NK-92 treated with Interleukin-12 subunit alpha and Interleukin-12 subunit beta, amount 100 ng/mL, for 24 hours (cell line): ENCODE results near the gene ICE2.
"Not testable (repeated sequence)": the region's sequence is repeated elsewhere in the genome, so short reads cannot be mapped to it uniquely, and the experiment has no call there.

Source experiments
- DNase-seq: peaks from one replicate; lab custom pipeline; 2025; lab: John Stamatoyannopoulos, UW

Gene ICE2

DNA sequence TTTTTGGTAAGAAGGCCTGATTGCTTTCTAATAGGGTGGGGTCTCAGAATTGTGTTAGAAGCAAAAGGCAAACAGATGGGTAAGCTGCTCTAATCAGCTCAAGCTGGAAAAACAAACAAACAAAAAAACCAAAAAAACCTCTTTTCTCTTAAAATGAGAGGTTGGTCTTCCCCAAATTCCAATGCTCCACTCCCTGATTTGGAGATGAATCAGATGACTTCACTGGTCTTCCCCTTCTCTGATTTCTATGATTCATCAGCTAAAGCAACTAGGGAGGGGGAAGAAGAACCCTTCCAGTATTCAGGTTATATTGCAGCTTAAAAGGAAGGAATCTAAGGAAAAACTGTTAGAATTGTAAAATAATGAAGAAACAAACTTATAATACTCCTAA, 71.5 kb downstream of the ICE2 start:
- DNase-seq, result no peak

DNA sequence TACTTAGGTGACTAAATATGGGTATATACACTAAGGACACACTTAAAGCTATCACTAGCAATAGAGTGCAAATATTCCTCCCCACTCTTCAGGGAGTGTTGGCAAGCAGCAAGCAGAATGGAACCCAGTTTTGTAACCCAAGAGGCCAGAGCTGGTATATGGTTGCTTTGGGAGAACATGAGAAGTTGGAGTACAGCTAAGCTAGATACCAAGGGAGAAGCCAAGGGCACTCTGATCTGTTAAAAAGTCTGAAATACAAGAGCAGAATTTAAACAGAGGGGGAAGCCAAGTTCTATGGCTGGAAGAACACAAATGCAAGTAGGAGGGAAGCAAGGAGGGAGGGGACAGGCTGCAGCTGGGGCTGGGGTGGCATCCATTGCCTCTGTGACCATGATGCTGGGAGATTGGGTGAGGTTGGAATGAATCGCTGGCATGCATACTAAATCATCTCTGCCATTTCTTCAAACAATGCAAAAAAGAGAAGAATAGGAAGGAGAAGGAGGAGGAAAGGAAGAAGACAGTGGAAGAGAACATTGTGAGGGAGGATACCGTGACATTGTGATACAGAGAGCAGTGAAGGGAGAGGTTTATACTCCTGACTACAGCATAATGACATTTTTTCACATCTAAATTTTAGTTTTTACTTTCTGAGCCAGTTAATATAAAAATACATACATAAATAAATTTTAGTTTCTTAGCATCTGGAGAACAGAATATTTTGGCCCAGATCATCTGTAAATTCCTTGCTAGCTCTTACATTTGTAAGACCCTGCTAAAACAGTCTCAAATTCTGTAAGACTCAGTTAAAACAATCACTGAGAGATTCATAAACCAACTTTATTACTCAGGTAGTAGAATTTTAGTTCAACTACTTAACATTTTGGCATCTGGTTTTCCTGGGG, 72.2 kb downstream of the ICE2 start:
- DNase-seq, result no peak

DNA sequence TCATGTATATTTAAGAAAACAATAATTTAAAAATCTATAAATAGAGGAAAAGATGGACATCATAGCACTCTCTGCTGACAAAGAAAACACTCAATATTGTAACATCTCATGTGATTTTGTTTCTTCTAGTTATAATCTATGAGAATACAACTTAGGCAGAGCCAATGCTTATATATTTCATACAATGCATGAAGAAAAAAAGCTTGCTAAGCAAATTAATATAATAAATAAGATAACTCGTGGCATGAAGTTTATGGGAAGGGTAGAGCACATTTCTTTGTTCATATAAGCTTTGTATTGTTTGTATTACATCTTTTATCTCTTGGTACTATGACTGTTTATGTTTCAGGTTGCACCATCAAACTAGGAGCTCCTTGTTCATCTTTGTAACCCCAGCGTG, 73.5 kb downstream of the ICE2 start:
- no peak for DNase-seq

DNA sequence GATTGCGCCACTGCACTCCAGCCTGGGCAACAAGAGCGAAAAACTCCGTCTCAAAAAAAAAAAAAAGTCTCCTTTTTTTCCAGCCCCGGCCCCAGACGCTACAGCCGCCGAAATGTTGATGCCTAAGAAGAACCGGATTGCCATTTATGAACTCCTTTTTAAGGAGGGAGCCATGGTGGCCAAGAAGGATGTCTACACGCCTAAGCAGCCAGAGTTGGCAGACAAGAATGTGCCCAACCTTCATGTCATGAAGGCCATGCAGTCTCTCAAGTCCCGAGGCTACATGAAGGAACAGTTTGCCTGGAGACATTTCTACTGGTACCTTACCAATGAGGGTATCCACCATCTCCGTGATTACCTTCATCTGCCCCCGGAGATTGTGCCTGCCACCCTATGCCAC, 74.6 kb downstream of the ICE2 start:
- DNase-seq, result not testable (repeated sequence)

DNA sequence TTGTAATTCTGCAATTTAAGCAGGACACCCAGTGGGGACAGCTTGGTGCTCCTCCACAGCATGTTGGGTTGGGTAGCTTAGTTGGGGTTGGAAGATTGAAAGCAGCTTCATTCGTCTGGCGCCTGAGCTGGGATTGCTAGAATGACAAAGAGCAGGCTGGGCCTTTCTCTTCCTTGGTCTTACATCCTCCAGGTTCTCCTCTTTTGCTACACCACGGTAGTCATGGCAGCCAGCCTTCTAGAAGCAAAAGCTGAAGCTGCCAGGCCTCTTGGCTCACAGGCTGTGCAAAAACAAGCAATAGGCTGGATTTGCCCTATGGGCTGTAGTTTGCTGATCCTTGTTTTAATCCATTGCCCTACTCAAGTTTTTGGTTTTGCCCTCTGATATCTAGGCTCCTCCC, 78.0 kb downstream of the ICE2 start:
- DNase-seq, result no peak

DNA sequence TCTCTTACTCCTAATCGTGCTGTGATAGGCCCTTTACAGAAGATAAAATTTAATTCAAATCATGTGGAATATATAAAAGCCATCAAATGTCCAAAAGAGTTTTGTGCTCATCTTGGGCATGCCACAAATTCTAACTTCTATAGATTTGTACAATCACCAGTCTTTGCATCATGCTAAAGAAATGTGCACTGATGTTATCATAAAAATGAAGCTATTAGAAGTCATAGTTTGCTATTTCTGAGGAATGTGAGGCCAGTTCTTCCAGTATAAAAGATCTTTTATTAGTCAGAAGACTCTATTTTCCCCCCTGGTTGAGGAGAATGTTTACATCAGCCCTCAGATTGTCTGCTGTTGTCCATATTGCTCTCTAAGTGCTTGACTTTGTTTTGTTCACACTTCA, 79.0 kb downstream of the ICE2 start:
- no peak for DNase-seq

DNA sequence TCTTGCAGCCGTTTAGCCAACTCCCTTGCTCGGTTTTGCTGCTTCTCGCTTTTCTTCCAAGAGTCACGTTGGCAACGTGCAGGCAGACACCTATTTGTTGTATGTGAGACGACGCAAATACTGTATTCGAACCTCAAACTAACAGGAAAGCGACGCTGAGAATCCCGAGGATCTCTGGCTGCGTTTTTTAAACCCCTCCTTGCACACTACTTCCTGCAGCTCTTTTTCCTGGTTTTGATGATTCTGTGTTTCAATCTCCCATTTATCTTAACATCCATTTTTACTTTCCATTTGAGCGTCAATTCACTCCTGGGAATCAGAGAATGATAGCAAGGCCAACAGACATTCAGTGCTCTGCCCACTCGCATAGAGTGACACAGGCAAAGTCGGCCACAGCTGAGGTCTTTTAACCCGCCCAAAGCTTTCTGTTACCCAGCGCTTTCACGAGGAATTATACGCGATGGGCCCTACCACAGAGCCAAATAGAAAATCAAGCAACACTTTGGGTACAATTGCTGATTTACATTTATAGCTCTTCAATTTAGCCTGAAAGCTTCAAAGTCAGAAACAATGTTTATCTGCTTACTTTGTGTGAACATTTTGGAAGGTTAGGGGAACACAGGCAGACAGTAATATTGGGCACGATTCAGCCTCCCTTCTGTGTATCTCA, 79.6 kb downstream of the ICE2 start:
- DNase-seq, result no peak

DNA sequence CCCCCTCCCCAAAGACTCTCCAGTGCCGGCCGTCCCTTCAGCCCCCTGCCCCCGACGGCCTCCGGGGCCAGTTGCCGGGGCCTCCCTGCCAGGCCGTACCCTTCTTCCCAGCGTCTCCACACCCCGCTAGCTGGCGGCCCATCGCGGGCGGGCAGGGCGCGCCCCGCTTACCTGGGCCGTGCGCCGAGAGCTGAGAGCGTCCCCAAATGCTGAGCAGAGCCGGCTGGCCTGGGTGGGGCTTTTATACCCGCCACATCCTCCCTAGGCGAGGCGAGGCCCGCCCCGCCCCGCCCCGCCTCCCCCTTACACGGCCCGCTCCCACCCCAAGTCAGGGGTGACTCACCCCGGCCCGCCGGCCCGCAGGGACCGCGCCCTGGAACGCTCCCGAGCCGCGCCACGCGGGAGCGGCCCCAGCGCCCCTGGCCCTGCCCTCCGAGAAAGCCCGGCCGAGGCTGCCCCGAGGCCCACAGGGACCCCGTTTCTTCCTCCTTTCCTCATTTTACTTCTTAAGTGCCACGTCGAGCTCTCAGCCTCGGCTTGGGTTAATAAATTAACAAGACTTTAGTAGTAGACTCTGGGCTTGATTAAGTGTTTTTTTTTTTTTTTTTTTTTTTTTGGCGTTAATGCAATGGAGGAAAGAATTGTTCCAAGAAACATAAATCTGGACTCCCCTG, 81.0 kb downstream of the ICE2 start, which contains the start of gene ANXA2:
Gene ANXA2 (minus strand): TSS at position 215 of the 674 bp plus-strand sequence. CDS start 11,911 bp downstream, outside the sequence.
- DNase-seq, result peak; percentile 85

DNA sequence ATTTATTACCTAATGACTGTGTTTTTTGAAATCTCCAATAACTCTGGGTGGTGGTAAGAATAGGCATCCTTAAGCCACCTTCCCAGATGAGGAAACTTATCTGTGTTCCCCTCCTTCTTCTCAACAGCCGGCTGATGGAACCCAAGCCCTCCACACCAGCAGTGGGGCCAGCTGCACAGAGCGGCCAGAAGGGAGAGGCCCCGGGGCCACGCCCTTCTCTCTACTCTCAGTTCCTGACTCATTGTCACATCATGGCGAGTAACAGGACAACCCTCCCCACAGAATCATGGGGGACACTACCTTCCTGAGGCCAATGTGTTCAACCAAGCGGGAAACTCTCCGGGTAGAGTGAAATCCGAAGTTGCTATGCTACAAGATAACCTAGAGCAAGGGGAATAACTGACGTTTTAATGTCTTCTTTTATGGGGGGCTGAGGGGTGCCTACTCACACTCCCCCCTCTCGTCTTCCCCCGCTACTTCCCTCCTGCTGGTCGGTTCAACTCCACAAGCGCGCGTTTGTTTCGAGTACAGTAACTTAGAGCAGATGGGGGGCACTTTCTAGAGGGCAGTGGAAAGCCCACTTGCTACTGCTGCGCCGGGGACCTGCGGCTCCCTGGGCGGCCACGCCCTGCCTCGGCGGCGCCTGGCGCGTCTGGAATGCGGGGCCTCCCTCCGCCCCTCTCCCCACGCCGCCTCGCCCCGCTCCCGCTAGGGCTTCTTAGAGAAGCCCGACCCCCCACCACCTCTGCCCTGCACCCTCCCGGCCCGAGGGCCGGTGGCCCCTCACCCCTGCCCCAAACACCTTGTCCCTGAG, 81.8 kb downstream of the ICE2 start:
- peak; percentile 52 for DNase-seq

DNA sequence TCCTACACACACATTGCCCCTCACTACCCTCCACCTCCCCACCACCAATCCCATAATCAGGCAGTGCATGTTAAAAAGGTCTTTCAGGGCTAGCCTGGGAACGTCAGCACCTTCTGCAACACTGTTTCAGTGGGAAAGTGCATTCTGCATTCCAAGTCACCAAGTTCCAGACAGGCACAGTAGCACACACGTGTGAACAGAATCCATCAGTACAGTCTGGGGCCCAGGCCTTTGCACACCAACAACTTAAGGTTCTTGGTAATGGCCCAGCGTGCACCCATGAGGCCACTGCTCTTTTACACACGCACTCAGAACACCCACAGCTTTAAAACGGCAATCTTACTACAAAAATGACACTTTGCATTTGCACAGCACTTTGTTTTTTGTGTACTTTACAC, 82.4 kb downstream of the ICE2 start:
- DNase-seq, result no peak

DNA sequence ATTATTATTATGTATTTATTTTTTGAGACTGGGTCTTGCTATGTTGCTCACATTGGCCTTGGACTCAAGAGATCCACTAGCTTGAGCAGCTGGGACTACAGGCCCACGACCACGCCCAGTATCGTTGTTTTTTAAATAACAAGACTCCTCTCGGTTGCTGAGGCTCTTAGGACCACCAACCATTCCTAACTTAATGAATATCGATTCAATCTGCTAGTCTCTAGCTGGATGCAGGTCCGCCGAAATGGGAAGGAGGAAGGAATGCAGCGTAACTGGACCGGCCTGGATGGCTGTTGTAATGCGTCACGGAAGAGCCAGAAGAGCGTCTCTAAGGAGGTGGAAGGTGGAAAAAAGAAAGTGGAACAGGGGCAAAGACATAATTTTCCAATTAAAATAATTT, 82.8 kb downstream of the ICE2 start:
- no peak for DNase-seq

DNA sequence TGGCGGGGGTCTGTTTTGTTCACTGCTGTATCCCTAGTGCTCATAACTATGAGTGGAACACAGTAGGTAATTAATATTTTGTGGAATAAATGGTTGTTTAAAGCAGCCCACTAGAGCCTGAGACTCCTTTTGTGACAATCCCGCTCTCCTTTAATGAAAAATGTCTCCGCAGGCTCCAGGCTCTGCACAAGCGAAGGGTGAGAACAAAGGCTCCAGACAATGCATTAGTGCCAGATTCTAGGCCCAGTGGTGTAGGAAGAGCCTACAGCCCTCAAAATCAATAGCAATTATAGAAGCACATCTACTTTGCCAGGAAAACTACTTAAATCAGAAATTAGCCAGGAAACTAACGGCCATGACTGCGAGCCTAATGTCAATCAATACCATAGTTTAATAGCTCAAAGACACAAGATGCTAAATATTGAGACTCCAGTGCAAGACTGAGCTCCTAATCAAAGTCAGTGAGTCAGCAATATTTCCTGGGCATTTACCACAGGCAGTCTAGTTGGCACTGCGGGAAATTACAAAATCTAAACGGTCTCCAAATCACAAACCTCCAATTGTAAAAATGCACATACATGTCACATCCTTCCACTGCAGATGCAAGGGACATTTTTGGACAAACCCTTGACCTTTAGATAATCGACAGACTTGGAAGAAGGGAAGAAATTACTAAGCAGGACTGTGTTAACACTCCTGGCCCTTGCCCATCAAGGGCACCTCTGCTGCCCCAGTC, 83.5 kb downstream of the ICE2 start:
- DNase-seq, result no peak

DNA sequence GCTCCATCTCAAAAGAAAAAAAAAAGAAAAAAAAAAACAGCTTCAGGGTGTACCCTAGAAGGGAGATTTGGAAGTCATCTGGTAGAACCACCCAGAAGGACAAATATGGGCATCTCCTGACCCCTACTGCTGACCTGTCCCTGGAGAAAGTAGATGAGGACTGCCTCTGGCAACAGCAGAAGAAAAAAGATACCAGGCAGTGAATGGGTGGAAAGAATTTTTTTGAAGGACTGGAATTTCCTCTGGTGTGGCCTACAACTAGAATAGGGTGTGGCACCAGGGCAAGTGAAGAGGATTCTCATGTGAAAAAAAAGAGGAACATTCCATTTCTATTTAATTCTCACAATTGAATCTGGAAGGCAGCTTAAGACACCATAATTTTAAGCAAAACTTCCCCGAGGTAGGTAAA, 84.2 kb downstream of the ICE2 start:
- no peak for DNase-seq

DNA sequence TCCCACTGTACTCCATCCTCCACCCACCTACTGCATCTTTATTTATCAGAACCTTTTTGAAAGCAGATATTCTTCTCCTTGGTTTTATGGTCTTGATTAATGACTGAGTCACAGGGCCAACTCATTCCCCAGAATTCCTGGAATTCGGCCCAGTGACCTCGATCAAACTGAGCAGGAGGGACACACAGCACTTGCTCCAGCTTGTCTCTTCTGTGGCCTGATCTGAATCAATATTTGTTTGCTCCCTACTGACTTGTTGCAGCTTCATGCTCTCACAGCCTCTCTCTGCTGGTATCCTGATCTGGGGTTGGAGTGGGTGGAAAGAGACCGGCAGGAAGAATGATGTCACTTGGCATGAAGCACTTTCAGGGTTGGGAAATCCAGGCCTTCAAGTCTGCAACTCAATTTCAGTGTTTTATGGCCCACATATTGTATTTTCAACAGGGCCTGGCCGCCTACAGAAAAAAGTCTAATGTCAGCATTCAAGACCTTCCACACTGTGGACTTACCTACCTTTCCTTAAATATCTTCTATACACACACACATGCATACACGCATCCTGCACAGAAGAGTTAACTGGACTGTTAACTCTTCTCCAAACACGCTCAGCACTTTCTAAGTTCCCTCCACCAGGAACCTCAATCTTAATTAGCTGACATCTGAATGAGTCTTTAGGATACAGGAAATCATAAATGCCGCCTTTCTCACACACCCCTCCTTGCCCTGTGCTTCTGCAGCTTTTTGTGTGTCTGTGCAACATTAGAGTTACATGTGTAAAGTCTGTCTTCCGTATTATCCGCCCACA, 85.8 kb downstream of the ICE2 start:
- no peak for DNase-seq

DNA sequence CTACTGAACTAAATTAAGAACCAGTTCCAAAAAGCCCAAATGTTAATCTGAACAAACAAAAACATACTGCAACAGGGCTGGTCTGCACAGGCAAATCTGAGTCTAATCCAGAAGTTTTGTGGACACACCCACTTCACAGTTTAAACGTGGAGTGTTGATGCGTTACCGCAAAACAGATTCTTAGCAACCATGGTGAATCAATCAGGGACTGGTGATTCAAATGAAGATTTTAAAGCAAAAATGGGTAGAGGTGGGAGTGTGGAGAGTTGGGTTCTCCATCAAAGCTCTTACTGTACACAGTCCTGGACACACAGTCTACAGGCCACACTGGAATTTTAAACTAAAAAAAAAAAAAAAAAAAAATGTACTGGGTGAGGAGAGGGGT, 86.3 kb downstream of the ICE2 start:
- no peak for DNase-seq

DNA sequence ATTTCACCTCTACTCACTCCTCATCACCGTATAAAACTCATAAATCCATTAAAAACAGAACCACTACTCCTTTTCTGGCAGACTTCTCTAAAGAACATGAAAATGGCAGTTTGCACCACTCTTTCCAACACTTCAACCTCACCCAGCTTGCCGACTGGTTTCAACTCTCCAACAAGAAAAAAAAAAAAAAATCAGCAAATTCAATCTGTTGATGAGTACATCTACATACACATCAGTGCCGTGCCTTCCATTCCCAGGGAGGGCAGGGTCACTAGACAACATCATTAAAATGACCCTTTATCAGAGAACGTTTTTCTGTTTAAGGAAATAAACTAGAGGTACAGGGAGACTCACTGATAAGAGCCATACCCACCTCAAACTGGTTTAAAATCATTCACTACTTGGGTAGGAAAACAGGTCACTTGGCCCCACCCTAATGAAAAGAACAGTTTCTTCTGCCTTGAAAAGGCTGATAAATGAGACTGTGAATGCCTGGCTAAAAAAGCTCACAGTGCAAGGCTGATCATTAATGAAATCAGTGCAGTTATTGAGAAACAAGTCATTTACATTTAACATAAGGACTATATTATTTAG, 87.1 kb downstream of the ICE2 start:
- no peak for DNase-seq

DNA sequence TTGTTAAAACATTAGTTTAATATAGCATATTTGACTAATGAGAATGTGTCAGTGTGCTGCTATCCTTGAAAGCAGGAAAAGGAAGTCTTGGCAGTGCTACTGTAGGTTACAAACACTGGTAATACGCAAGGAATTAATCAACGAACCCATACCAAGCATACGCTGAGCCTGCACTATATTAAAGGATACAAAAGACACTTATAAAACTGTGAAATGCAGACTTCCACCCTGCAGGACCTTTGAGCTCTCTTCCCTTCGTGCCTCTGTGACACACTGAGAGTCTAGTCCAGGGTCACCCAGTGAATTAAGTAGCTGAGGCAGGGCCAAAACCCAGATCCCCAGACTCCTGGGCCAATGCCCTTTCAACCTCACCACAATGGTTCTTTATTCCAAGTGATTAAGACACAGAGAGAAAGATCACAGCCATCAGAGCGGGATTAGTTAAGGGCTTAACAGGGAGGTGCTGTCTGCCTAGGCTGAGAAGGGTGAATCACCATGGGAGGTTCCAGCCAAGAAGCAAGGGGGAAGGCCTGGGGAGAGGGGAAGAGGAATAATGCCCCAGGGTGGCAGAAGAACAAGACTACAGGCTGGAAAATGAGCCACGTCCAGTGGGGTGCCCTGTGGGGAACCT, 88.0 kb downstream of the ICE2 start:
- no peak for DNase-seq

DNA sequence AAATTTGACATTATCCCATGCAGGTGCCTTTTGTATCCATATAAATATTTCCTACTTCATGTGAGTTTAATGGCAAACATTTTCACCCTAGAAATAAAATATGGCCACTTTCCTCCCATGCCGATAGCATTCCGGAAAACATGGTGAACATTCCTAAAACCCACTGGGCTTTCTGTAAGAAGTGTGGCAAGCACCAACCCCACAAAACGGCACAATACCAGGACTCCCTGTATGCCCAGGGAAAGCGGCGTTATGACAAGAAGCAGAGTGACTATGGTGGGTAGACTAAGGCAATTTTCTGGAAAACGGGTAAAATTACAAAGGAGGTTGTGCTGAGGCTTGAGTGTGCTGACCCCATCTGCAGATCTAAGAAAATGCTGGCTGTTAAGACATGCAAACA, 88.7 kb downstream of the ICE2 start:
- DNase-seq, result no peak

DNA sequence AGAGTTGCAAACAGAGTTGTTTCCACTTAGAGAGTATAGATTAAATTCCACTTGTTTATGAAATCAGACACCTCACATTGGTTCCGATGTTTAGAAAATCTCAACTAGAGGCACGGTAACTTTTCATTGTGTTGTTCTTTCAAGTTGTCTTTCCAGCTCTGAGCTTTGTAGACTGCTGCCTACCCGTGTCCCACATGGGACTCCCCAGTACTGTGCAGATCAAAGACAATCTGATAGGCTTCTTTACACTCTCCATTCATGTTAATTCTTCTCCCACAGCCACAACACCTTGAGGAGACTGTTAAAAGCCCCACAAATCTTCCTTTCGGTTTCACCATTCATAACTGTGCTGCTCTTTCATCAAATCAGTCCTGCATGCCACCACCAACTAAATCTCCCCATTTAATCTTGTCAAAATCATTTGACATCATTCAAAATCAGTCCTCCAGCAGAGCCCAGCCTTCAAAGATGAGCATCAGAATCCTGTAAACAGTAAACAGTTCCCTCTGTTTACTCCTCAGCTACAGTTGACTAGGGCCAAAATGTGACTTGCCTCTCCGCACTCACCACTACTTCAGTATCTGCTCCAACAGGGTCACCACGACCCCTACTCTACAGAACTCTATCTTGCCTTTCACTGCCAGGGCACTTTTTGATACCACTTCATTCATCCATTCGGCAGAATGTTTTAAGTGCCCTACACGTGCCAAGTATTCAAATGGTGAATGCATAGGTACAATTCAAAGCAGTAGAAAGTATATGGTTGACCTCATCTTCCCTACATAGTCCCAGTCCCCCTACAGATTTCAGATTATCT, 89.5 kb downstream of the ICE2 start:
- DNase-seq, result no peak
